K562 (cell line): ENCODE measurements around the gene CD34. TPM values are rescaled to one million over a fixed set of nuclear protein-coding genes. Genes with fewer than 3 reads are reported as not detected.

ENCODE experiments used
- ATAC-seq: fragments of 200-7000 bp; cut with Tn5 transposase; 3 replicates; pipeline ENCODE4 v1.9.1; 2020; ENCODE audit warnings: moderate library complexity
- BruUV-seq: library from RNA; stranded (reverse); fragments of 400-500 nt; replicated peaks from 2 replicates; lab custom pipeline; 2021; lab: Mats Ljungman, UMichigan
- CTCF ChIA-PET: fragments of 300-600 bp; formaldehyde crosslinking; extraction: SDS; loops from one replicate; lab custom pipeline; 2021; ENCODE audit warnings: low intra/inter-chr PET ratio; lab: Yijun Ruan, JAX
- POLR2A ChIA-PET: fragments of 300-600, 350-650 bp; sonication (Branson Sonifier 250); formaldehyde crosslinking; extraction: SDS; loops from one replicate; lab custom pipeline; 2021; ENCODE audit warnings: antibody characterized with exemption, inconsistent platforms; lab: Yijun Ruan, JAX
- DNase-seq, 4 experiments: peaks; one replicate each; pipeline versions ENCODE4 v3.0.0 to v3.0.0-alpha.2; 2011 to 2018; ENCODE audit warnings: low spot score in 3 of 4, mixed read lengths in 3 of 4; ENCODE audit errors: extremely low read depth in 1 of 4
- FAIRE-seq: peaks from 2 replicates; lab custom pipeline; 2011; peaks lifted over from hg19 to GRCh38; lab: Jason Lieb, UNC
- H2AFZ ChIP-seq: 2 replicates; pipeline ENCODE4 v1.6.0; 2011; ENCODE audit warnings: low read depth, low read length, control low read depth, inconsistent platforms
- H3K27ac ChIP-seq: fragments of 200-600 bp; 3 replicates; pipeline ENCODE4 v1.8.0; 2011; ENCODE audit warnings: low read depth, mild to moderate bottlenecking, control low read depth, inconsistent platforms, low read length, moderate library complexity, mixed read lengths; ENCODE audit errors: extremely low read depth
- H3K27me3 ChIP-seq, 2 experiments: fragments of 300-600 bp in 1 of 2; 2 replicates in 1 of 2; 3 replicates in 1 of 2; pipeline versions ENCODE4 v1.6.0 to v1.8.0; 2011; ENCODE audit warnings: inconsistent platforms in 2 of 2, low read length in 2 of 2, mild to moderate bottlenecking in 1 of 2, mixed read lengths in 1 of 2, moderate library complexity in 1 of 2; ENCODE audit not compliant: control insufficient read depth in 2 of 2, insufficient read depth in 2 of 2
- H3K36me3 ChIP-seq: fragments of 300-600 bp; 3 replicates; pipeline ENCODE4 v1.8.0; 2011; ENCODE audit warnings: mild to moderate bottlenecking, low read length, inconsistent platforms; ENCODE audit not compliant: control insufficient read depth, insufficient read depth
- H3K4me1 ChIP-seq, 2 experiments: fragments of 200-600 bp in 1 of 2; replicated peaks in 1 of 2; 2 replicates in 1 of 2; 3 replicates in 1 of 2; pipeline versions ENCODE4 v1.5.1 to v1.8.0; 2011; ENCODE audit warnings: inconsistent platforms in 2 of 2, low read length in 2 of 2, mild to moderate bottlenecking in 1 of 2, mixed read lengths in 1 of 2, moderate library complexity in 1 of 2; ENCODE audit not compliant: control insufficient read depth in 2 of 2, insufficient read depth in 2 of 2
- H3K4me2 ChIP-seq: 2 replicates; pipeline ENCODE4 v1.6.1; 2011; ENCODE audit warnings: low read length, control low read depth, inconsistent platforms, mixed read lengths; ENCODE audit not compliant: insufficient read depth
- H3K4me3 ChIP-seq: fragments of 200-600 bp; sonication (generic), shearing (Covaris generic); 2 replicates; pipeline ENCODE4 v1.5.1; 2016; ENCODE audit warnings: control low read depth, inconsistent platforms
- H3K79me2 ChIP-seq: fragments of 200-600 bp; 3 replicates; pipeline ENCODE4 v1.8.0; 2011; ENCODE audit warnings: low read length, inconsistent platforms; ENCODE audit not compliant: control insufficient read depth, insufficient read depth
- H3K9ac ChIP-seq, 2 experiments: 2 replicates each; pipeline versions ENCODE4 v1.6.0 to v1.6.1; 2011; ENCODE audit warnings: low read depth in 2 of 2, low read length in 2 of 2, control low read depth in 1 of 2, inconsistent platforms in 1 of 2, mild to moderate bottlenecking in 1 of 2, mixed read lengths in 1 of 2; ENCODE audit not compliant: insufficient read depth in 1 of 2
- H3K9me1 ChIP-seq: one replicate; pipeline ENCODE4 v1.6.0; 2011; ENCODE audit warnings: inconsistent platforms, mild to moderate bottlenecking, low read length, moderate library complexity; ENCODE audit not compliant: control insufficient read depth, insufficient read depth
- H3K9me3 ChIP-seq: replicated peaks from 2 replicates; pipeline ENCODE4 v1.5.1; 2011; ENCODE audit warnings: low read depth, low read length, inconsistent platforms; ENCODE audit not compliant: control insufficient read depth, insufficient read depth
- H4K20me1 ChIP-seq: replicated peaks from 2 replicates; pipeline ENCODE4 v1.6.1; 2011; ENCODE audit warnings: low read length, inconsistent platforms, mixed read lengths; ENCODE audit not compliant: control insufficient read depth, insufficient read depth
- CEBPG ChIP-seq, 3 experiments: fragments of 200-800 bp in 1 of 3; sonication (Bioruptor generic) in 1 of 3; sonication (generic) in 1 of 3; formaldehyde crosslinking in 1 of 3; IDR thresholded peaks in 2 of 3; conservative IDR thresholded peaks in 1 of 3; 2 replicates each; pipeline versions ENCODE4 v1.6.1 to v1.8.0; 2016 to 2022; ENCODE audit warnings: missing compliant biosample characterization in 2 of 3, missing genetic modification characterization in 2 of 3, mild to moderate bottlenecking in 1 of 3, missing genetic modification reagents in 1 of 3
- CXXC5 ChIP-seq: fragments of 250-450 bp; sonication (Bioruptor Pico); IDR thresholded peaks from 2 replicates; pipeline ENCODE4 v1.8.0; 2022; ENCODE audit warnings: inconsistent platforms, mild to moderate bottlenecking, moderate library complexity
- DEAF1 ChIP-seq: fragments of 450-650 bp; formaldehyde crosslinking; IDR thresholded peaks from 2 replicates; pipeline ENCODE4 v1.4.0; 2020; ENCODE audit warnings: mild to moderate bottlenecking, moderate library complexity
- ESRRA ChIP-seq: fragments of 450-650 bp; IDR thresholded peaks from 2 replicates; pipeline ENCODE4 v1.6.1; 2014; ENCODE audit warnings: low read depth, mild to moderate bottlenecking, moderate library complexity, borderline replicate concordance
- GABPA ChIP-seq: fragments of 200-800 bp; sonication (Bioruptor generic); conservative IDR thresholded peaks from 2 replicates; pipeline ENCODE4 v1.6.1; 2016; ENCODE audit warnings: low read depth, missing genetic modification characterization, missing compliant biosample characterization
- HNRNPL ChIP-seq: fragments of 200-400 bp; formaldehyde crosslinking; IDR thresholded peaks from 2 replicates; pipeline ENCODE4 v1.6.1; 2017; ENCODE audit warnings: low read depth, mild to moderate bottlenecking, low read length
- MEF2A ChIP-seq: IDR thresholded peaks from 2 replicates; pipeline ENCODE4 v1.6.1; 2011; ENCODE audit warnings: low read depth, mild to moderate bottlenecking, low read length, moderate library complexity; ENCODE audit not compliant: control insufficient read depth
- PBX2 ChIP-seq, 2 experiments: IDR thresholded peaks in 1 of 2; conservative IDR thresholded peaks in 1 of 2; 2 replicates each; pipeline ENCODE4 v1.6.1; 2016; ENCODE audit warnings: low read depth in 2 of 2, mild to moderate bottlenecking in 1 of 2, missing compliant biosample characterization in 1 of 2, missing genetic modification characterization in 1 of 2, moderate library complexity in 1 of 2
- RBM15 ChIP-seq: fragments of 200-400 bp; formaldehyde crosslinking; IDR thresholded peaks from 2 replicates; pipeline ENCODE4 v1.6.1; 2018; ENCODE audit warnings: mild to moderate bottlenecking, low read length, moderate library complexity; ENCODE audit not compliant: insufficient read depth
- TAF15 ChIP-seq: fragments of 200-400 bp; formaldehyde crosslinking; IDR thresholded peaks from 2 replicates; pipeline ENCODE4 v1.6.1; 2017; ENCODE audit warnings: mild to moderate bottlenecking, low read depth, low read length, moderate library complexity
- TFAM ChIP-seq: fragments of 250-450 bp; sonication (Bioruptor Pico); conservative IDR thresholded peaks from 2 replicates; pipeline ENCODE4 v1.5.0; 2021; ENCODE audit warnings: mild to moderate bottlenecking, moderate library complexity
- UBTF ChIP-seq, 2 experiments: IDR thresholded peaks; 2 replicates each; pipeline ENCODE4 v1.6.1; 2012; ENCODE audit warnings: improper control_type of control experiment in 2 of 2, low read depth in 2 of 2, low read length in 2 of 2, borderline replicate concordance in 1 of 2
- ZNF12 ChIP-seq: sonication (generic); formaldehyde crosslinking; IDR thresholded peaks from 2 replicates; pipeline ENCODE4 v1.4.0; 2020; ENCODE audit warnings: mild to moderate bottlenecking, missing genetic modification reagents
- WGBS: fragments of 100-300 bp; shearing (Covaris generic); methylation state at CpG from one replicate; pipeline ENCODE4 v1.1.6; 2016; ENCODE audit warnings: low coverage, mixed read lengths; ENCODE audit not compliant: insufficient coverage; ENCODE audit errors: missing lambda C conversion rate; 5-methylcytosine and 5-hydroxymethylcytosine counted together
- in situ Hi-C: fragments of 300-500 bp; cut with MboI; formaldehyde crosslinking; loops from 4 replicates; pipeline ENCODE4 v1.15.0; 2018; ENCODE audit warnings: inconsistent platforms, mixed read lengths
- intact Hi-C: fragments of 100-400 bp; cut with micrococcal nuclease; formaldehyde crosslinking; loops from 2 replicates; pipeline ENCODE4 v1.14.2; 2022
- polyA plus RNA-seq, 8 experiments: library from polyadenylated mRNA; depleted of rRNA in 4 of 8; stranded (reverse) in 5 of 8; unstranded in 3 of 8; fragments of >200 nt; fragmentation: Nextera tagmentation in 2 of 8; fragmentation: Illumina TruSeq in 1 of 8; extraction: Ambion mirVana in 2 of 8; extraction: Trizol in 1 of 8; gene quantifications; 2 replicates each; pipeline versions ENCODE4 v1.2.1 to v1.2.3, GENCODE V29; 2011 to 2014; ENCODE audit warnings: inconsistent platforms in 1 of 8, missing spikeins in 1 of 8
- total RNA-seq, 7 experiments: library from RNA; depleted of rRNA in 6 of 7; stranded (reverse); fragments of >200 nt in 6 of 7; fragmentation: Illumina TruSeq in 2 of 7; extraction: Trizol in 2 of 7; gene quantifications; 2 replicates each; pipeline versions ENCODE4 v1.2.1 to v1.2.3, GENCODE V29; 2011 to 2021; ENCODE audit warnings: low replicate concordance in 1 of 7

CD34 gene
- total and polyA plus RNA-seq, 9 of the 15 experiments (the other 6 are each of a cell fraction or from before 2014, with no cell fraction given) = not detected

GRCh38 chr1:207923561-207923960 lies 12.6 kb upstream of the CD34 start:
- POLR2A ChIA-PET = interaction anchor here (0.7 to 2.8 kb wide), 6 partner anchors 10 to 74 kb away, joined by 3 to 8 read pairs (median 4); partner anchors contain the start of gene CD34
- H3K79me2 ChIP-seq = no peaks in the 10 kb centered on the region
- peak; percentile 36 to 88 (median 68) for DNase-seq
- H3K9ac ChIP-seq = no peak overlapping the region
- no peaks in the 10 kb centered on the region for H3K9me3 ChIP-seq
- FAIRE-seq = peak; percentile 90
- H3K9me1 ChIP-seq = no peaks in the 10 kb centered on the region
- 0% methylated on average over 7 of the region's 7 CpGs for WGBS
- no TSS peak for BruUV-seq
- in situ Hi-C loops (no loop called here), intact Hi-C loops (loop anchor here (1.0 kb wide), 3 partner anchors 38 to 45 kb away; no protein-coding TSS in a partner anchor)
- ATAC-seq = peak; percentile 96
- CTCF ChIA-PET = no interaction called here
- no peaks in the 10 kb centered on the region for H3K27me3 ChIP-seq
- H3K4me1 ChIP-seq = peaks cover 6 to 20% of the 10 kb centered on the region in 2 experiments; a peak in 4 of 5 replicates
- peak overlapping the region; percentile 71 for H2AFZ ChIP-seq
- H4K20me1 ChIP-seq = no peaks in the 10 kb centered on the region
- no peak overlapping the region for H3K27ac ChIP-seq
- no peak overlapping the region for H3K4me3 ChIP-seq
- peak overlapping the region; percentile 37 for H3K4me2 ChIP-seq
- H3K36me3 ChIP-seq = no peaks in the 10 kb centered on the region
- TF ChIP-seq PBX2 (CRISPR knock-in tag; IDR thresholded peaks at IDR 0.05; ENCODE audit: low read depth) = no peak
- peak; percentile 70 for TF ChIP-seq PBX2 (tag; conservative IDR thresholded peaks at IDR 0.05; ENCODE audit: low read depth)
- no peak for TF ChIP-seq TAF15
- peak; percentile 88 for TF ChIP-seq MEF2A
- TF ChIP-seq CEBPG (CRISPR knock-in tag; IDR thresholded peaks at IDR 0.05) = no peak
- no peak for TF ChIP-seq CEBPG (tag; conservative IDR thresholded peaks at IDR 0.05 in 1 of 2, IDR thresholded peaks at IDR 0.05 in 1 of 2)
- TF ChIP-seq TFAM (CRISPR knock-in tag) = no peak
- TF ChIP-seq ZNF12 (CRISPR knock-in tag) = peak; percentile 45; the same call in 1 of the 2 replicates
- TF ChIP-seq ESRRA = 0 out of 2 replicates have a peak, but pooled peaks have one; percentile 24
- TF ChIP-seq DEAF1 (CRISPR knock-in tag) = 0 out of 2 replicates have a peak, but pooled peaks have one; percentile 27
- no peak for TF ChIP-seq RBM15
- no peak; the same call in 1 of the 2 replicates for TF ChIP-seq GABPA
- TF ChIP-seq CXXC5 (CRISPR knock-in tag) = peak; percentile 91
- no peak for TF ChIP-seq HNRNPL
- peak; percentile 90 to 92; a peak in 3 of 4 replicates for TF ChIP-seq UBTF (IDR thresholded peaks at IDR 0.05; ENCODE audit: borderline replicate concordance in 1 of 2, low read depth in 2 of 2, low read length in 2 of 2)
